Measurements from ENCODE around the gene FNDC3B.

The FNDC3B gene

DNA sequence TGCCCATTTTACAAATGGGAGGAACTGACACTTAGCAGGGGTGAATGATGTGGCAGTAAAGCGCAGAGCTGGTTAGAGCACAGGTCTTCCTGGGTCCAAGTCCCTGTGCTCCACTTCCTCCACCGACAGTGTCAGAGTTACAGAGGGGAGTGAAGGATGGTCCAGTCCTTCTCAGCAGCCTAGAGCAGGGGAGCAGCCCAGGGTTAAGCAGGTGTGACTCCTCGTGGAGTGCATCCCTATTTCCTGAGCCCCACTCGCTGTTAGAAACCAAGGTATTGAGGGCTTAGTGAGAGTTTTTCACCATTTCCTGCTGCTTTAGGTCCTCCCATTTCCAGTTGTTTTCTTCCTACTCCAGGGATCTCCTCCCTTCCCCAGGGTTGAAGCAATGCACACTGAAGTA is 333.5 kb downstream of the FNDC3B start:
- Histone ChIP-seq H3K4me3 (ENCODE audit: low read depth in 1 of 2, low read length in 2 of 2) (no peak overlapping the region), H3K36me3 (ENCODE audit: control insufficient read depth in 1 of 2, insufficient read depth in 2 of 2, low read length in 2 of 2) (peaks cover 17 to 22% of the 10 kb centered on the region in 2 donors), H3K4me1 (ENCODE audit: control insufficient read depth in 1 of 2, insufficient read depth in 2 of 2, low read length in 2 of 2) (no peaks in the 10 kb centered on the region), H3K9me3 (ENCODE audit: control insufficient read depth in 1 of 2, low read length in 2 of 2) (no peaks in the 10 kb centered on the region), H3K27ac (ENCODE audit: low read depth, low read length) (no peak overlapping the region), H3K27me3 (ENCODE audit: control insufficient read depth in 1 of 2, insufficient read depth in 2 of 2, low read length in 2 of 2) (no peaks in the 10 kb centered on the region), H3K9ac (ENCODE audit: low read depth in 1 of 2, low read length in 2 of 2) (no peak overlapping the region)

DNA sequence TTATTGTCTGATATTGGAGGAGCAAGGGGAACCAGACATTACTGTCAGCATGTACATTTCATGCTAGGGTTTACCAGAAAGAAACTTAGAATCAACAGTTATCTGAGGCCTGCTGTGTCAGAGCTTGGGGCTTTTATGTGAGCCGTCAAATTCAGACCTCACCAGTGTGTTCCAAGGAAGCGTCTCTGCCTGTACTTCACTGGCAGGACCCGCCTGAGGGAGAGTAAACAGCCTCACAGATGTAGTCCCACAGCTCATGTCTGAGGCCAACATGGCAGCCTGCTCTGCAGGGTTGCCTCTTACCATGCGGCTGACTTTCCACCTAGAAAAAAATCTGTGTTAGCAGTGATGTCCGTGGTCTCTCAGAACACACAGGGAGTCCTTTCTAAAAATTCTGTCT is 334.5 kb downstream of the FNDC3B start:
- H3K9ac ChIP-seq (ENCODE audit: low read depth in 1 of 2, low read length in 2 of 2), result no peak overlapping the region
- peaks cover 27 to 32% of the 10 kb centered on the region in 2 donors for H3K36me3 ChIP-seq (ENCODE audit: control insufficient read depth in 1 of 2, insufficient read depth in 2 of 2, low read length in 2 of 2)
- H3K9me3 ChIP-seq (ENCODE audit: control insufficient read depth in 1 of 2, low read length in 2 of 2), result no peaks in the 10 kb centered on the region

DNA sequence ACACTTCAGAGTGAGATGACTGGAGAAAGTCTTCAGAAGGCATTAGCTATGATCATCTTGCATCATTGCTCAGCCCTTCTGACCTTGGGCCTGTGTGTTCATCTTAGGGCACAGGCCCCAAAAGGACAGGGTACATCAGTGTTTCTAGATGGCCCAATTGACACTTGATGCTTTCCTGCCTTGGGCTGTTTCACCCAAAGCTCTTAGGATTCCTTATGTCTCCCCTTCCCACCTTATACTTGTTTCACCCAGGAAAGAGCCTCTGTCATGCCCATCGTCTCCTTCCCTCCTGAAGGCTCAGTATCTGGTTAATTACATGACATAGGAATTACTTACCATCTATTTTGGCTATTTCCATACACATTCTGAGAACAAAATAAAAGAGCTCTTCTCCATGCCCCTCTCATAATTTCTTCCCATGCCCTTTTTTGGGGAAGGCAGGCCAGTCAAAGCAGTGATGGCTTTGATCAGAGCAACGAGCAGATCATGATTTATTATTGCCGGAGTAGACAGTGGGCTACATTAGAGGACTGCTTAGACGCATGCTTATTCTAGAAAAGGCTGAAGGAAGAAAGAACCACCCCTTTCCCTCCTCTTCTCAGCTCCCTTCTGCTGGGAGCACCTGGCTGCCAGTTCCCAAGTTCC is 335.9 kb downstream of the FNDC3B start:
- Histone ChIP-seq H3K27ac (ENCODE audit: low read depth, low read length) (no peak overlapping the region), H3K4me3 (ENCODE audit: low read depth in 1 of 2, low read length in 2 of 2) (no peak overlapping the region), H3K9me3 (ENCODE audit: control insufficient read depth in 1 of 2, low read length in 2 of 2) (no peaks in the 10 kb centered on the region), H3K27me3 (ENCODE audit: control insufficient read depth in 1 of 2, insufficient read depth in 2 of 2, low read length in 2 of 2) (no peaks in the 10 kb centered on the region), H3K36me3 (ENCODE audit: control insufficient read depth in 1 of 2, insufficient read depth in 2 of 2, low read length in 2 of 2) (peaks cover 38 to 44% of the 10 kb centered on the region in 2 donors), H3K4me1 (ENCODE audit: control insufficient read depth in 1 of 2, insufficient read depth in 2 of 2, low read length in 2 of 2) (no peaks in the 10 kb centered on the region), H3K9ac (ENCODE audit: low read depth in 1 of 2, low read length in 2 of 2) (no peak overlapping the region)

More for the DNA sequence above, 334.5 kb downstream of the FNDC3B start:
- no peak overlapping the region for H3K4me3 ChIP-seq (ENCODE audit: low read depth in 1 of 2, low read length in 2 of 2)
- H3K27me3 ChIP-seq (ENCODE audit: control insufficient read depth in 1 of 2, insufficient read depth in 2 of 2, low read length in 2 of 2), result no peaks in the 10 kb centered on the region
- no peaks in the 10 kb centered on the region for H3K4me1 ChIP-seq (ENCODE audit: control insufficient read depth in 1 of 2, insufficient read depth in 2 of 2, low read length in 2 of 2)
- no peak overlapping the region for H3K27ac ChIP-seq (ENCODE audit: low read depth, low read length)

DNA sequence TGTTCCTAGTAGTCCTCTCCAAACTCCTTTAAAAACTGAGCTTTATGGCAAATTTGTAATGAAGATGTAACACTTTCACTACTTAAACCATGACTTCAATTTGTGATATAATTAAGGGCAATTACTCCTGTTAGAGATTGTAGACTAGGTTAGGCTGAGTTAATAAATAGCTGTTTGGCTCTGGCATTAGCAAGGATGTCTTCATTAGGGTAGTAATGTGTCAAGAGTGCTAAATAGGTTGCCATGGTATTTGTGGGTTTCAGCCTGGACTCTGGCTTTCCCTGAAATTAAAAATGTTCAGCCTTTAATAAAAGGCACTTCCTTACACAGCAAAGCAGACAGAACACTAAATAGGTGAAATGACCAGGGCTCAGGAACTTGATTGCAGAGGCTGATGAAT is 337.0 kb downstream of the FNDC3B start:
- Histone ChIP-seq H3K36me3 (ENCODE audit: control insufficient read depth in 1 of 2, insufficient read depth in 2 of 2, low read length in 2 of 2) (peaks cover 42 to 51% of the 10 kb centered on the region in 2 donors), H3K9ac (ENCODE audit: low read depth in 1 of 2, low read length in 2 of 2) (no peak overlapping the region), H3K27ac (ENCODE audit: low read depth, low read length) (no peak overlapping the region), H3K4me3 (ENCODE audit: low read depth in 1 of 2, low read length in 2 of 2) (no peak overlapping the region), H3K27me3 (ENCODE audit: control insufficient read depth in 1 of 2, insufficient read depth in 2 of 2, low read length in 2 of 2) (no peaks in the 10 kb centered on the region), H3K9me3 (ENCODE audit: control insufficient read depth in 1 of 2, low read length in 2 of 2) (no peaks in the 10 kb centered on the region), H3K4me1 (ENCODE audit: control insufficient read depth in 1 of 2, insufficient read depth in 2 of 2, low read length in 2 of 2) (no peaks in the 10 kb centered on the region)

DNA sequence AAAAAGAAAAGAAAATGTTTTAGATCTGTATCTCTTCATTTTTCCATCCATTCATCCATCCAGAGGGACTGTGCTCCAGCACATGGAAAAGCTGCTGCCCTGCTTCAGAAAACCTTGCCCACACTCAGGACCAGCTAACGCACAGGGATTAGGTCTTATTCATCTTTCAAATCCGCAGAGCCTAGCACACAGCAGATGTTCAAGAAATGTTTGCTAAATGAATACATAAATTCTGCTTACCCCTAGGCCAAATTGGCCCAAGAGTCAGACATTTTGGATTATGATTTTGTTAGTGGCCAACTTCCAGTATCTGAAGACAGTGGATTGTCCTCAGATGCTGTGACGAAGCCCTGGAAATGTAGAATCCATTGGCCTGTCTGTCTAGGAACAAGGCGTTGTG is 337.5 kb downstream of the FNDC3B start:
- Histone ChIP-seq H3K27ac (ENCODE audit: low read depth, low read length) (no peak overlapping the region), H3K36me3 (ENCODE audit: control insufficient read depth in 1 of 2, insufficient read depth in 2 of 2, low read length in 2 of 2) (peaks cover 40 to 46% of the 10 kb centered on the region in 2 donors), H3K9me3 (ENCODE audit: control insufficient read depth in 1 of 2, low read length in 2 of 2) (no peaks in the 10 kb centered on the region), H3K4me3 (ENCODE audit: low read depth in 1 of 2, low read length in 2 of 2) (no peak overlapping the region), H3K27me3 (ENCODE audit: control insufficient read depth in 1 of 2, insufficient read depth in 2 of 2, low read length in 2 of 2) (no peaks in the 10 kb centered on the region), H3K9ac (ENCODE audit: low read depth in 1 of 2, low read length in 2 of 2) (no peak overlapping the region), H3K4me1 (ENCODE audit: control insufficient read depth in 1 of 2, insufficient read depth in 2 of 2, low read length in 2 of 2) (no peaks in the 10 kb centered on the region)

DNA sequence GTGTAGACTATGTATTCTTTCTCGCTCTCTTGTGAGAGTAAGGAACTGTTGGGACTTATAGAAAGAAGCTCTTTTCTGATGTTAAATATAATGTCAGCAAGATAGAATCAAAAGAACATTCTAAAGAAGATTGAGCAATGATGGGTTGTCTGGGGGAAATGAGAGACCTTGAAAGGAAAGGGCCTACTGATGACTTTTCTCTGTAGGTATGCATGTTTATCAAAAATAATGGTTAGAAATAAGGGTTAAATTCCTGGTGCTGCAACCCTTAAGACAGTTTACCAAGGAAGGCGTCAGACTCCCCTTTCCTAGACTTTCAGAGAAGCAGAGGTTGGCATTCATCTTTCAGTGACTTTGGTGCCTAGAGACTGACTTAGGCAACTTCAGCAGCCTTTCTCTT is 339.1 kb downstream of the FNDC3B start:
- H3K36me3 ChIP-seq (ENCODE audit: control insufficient read depth in 1 of 2, insufficient read depth in 2 of 2, low read length in 2 of 2), result peaks cover 31 to 36% of the 10 kb centered on the region in 2 donors
- H3K9me3 ChIP-seq (ENCODE audit: control insufficient read depth in 1 of 2, low read length in 2 of 2), result no peaks in the 10 kb centered on the region
- H3K27ac ChIP-seq (ENCODE audit: low read depth, low read length), result no peak overlapping the region
- no peaks in the 10 kb centered on the region for H3K27me3 ChIP-seq (ENCODE audit: control insufficient read depth in 1 of 2, insufficient read depth in 2 of 2, low read length in 2 of 2)
- no peak overlapping the region for H3K4me3 ChIP-seq (ENCODE audit: low read depth in 1 of 2, low read length in 2 of 2)
- no peak overlapping the region for H3K9ac ChIP-seq (ENCODE audit: low read depth in 1 of 2, low read length in 2 of 2)
- no peaks in the 10 kb centered on the region for H3K4me1 ChIP-seq (ENCODE audit: control insufficient read depth in 1 of 2, insufficient read depth in 2 of 2, low read length in 2 of 2)

DNA sequence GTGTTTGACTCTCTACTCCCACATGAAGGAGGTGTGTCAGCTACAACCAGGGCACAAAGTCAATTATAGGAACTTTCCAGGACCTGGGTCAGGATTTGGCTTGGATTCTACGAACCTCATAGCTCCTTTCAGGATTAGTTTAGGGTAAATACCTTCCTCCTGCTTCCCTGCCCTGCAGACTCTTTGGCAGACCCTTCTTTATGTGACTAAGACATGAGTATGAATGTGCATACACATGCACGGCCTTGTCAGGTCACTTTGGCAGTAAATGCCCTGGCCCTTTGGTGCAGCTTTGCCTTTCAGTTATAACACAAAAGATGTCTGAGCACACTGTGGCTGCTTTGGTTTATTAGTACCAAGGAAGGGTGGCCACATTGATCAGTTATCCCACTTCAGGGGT is 340.0 kb downstream of the FNDC3B start:
- H3K36me3 ChIP-seq (ENCODE audit: control insufficient read depth in 1 of 2, insufficient read depth in 2 of 2, low read length in 2 of 2), result peaks cover 25 to 36% of the 10 kb centered on the region in 2 donors
- no peaks in the 10 kb centered on the region for H3K27me3 ChIP-seq (ENCODE audit: control insufficient read depth in 1 of 2, insufficient read depth in 2 of 2, low read length in 2 of 2)
- H3K4me3 ChIP-seq (ENCODE audit: low read depth in 1 of 2, low read length in 2 of 2), result no peak overlapping the region
- H3K9me3 ChIP-seq (ENCODE audit: control insufficient read depth in 1 of 2, low read length in 2 of 2), result no peaks in the 10 kb centered on the region
- H3K4me1 ChIP-seq (ENCODE audit: control insufficient read depth in 1 of 2, insufficient read depth in 2 of 2, low read length in 2 of 2), result no peaks in the 10 kb centered on the region
- H3K9ac ChIP-seq (ENCODE audit: low read depth in 1 of 2, low read length in 2 of 2), result no peak overlapping the region
- H3K27ac ChIP-seq (ENCODE audit: low read depth, low read length), result no peak overlapping the region

DNA sequence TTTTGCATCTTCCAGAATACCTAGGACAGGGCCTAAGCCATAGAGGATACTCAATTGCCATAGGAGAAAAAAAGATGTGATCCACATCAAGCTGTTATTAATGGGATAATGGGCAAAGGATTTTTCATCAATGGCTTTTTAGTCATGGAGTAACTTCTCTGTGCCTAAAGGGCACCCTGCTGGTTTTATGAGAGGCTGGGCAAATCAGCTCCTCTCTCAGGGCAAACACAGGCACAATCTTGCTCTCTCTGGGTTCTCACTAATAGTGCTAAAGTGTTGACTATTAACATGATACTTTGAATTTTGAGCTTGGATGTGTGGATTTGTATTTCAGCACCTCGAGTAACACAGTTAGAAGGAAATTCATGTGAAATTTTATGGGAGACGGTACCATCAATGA is 341.3 kb downstream of the FNDC3B start:
- Histone ChIP-seq H3K27me3 (ENCODE audit: control insufficient read depth in 1 of 2, insufficient read depth in 2 of 2, low read length in 2 of 2) (no peaks in the 10 kb centered on the region), H3K4me3 (ENCODE audit: low read depth in 1 of 2, low read length in 2 of 2) (no peak overlapping the region), H3K36me3 (ENCODE audit: control insufficient read depth in 1 of 2, insufficient read depth in 2 of 2, low read length in 2 of 2) (peaks cover 25 to 36% of the 10 kb centered on the region in 2 donors), H3K9me3 (ENCODE audit: control insufficient read depth in 1 of 2, low read length in 2 of 2) (no peaks in the 10 kb centered on the region), H3K9ac (ENCODE audit: low read depth in 1 of 2, low read length in 2 of 2) (no peak overlapping the region), H3K4me1 (ENCODE audit: control insufficient read depth in 1 of 2, insufficient read depth in 2 of 2, low read length in 2 of 2) (no peaks in the 10 kb centered on the region), H3K27ac (ENCODE audit: low read depth, low read length) (no peak overlapping the region)

DNA sequence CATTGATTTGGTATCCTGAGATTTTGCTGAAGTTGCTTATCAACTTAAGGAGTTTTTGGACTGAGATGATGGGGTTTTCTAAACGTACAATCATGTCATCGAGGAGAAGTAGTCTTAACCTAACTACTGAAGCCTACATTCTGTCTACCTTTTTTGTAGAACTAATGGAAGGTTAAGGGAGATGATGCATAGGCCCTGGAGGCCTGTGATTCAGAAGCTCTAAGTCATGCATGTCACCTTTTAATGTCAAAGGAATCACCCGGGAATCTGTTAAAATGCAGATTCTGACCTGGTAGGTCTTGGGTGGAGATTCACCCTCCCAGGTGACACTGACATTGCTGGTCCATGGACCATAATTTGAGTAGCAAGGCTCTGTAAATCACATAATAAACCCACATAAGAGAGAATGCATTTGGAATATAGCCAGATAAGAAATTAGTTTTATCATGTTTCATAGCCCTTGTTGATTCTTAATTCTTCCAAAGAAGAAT is 344.0 kb downstream of the FNDC3B start:
- H3K4me3 ChIP-seq (ENCODE audit: low read depth in 1 of 2, low read length in 2 of 2), result no peak overlapping the region
- H3K27me3 ChIP-seq (ENCODE audit: control insufficient read depth in 1 of 2, insufficient read depth in 2 of 2, low read length in 2 of 2), result no peaks in the 10 kb centered on the region

DNA sequence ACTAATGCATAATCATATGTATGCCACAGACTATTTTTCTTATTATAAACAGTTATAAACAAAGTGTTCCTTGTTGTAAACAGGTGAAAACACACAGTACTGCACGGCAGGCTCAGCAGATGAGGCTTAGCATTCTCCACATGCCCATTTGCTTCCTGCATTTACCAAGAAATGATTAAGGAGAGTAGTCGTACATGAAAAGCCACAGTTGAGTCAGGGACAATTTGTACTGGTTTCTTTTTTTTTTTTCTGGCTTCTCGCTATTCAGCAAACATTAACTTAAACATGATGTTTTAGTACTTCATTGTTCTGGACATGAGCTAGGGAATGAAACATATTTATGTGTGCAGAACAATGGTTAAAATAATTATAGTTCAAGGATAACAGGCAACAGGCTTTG is 345.5 kb downstream of the FNDC3B start:
- Histone ChIP-seq H3K27ac (ENCODE audit: low read depth, low read length) (no peak overlapping the region), H3K9me3 (ENCODE audit: control insufficient read depth in 1 of 2, low read length in 2 of 2) (no peaks in the 10 kb centered on the region), H3K4me1 (ENCODE audit: control insufficient read depth in 1 of 2, insufficient read depth in 2 of 2, low read length in 2 of 2) (no peaks in the 10 kb centered on the region), H3K4me3 (ENCODE audit: low read depth in 1 of 2, low read length in 2 of 2) (no peak overlapping the region), H3K36me3 (ENCODE audit: control insufficient read depth in 1 of 2, insufficient read depth in 2 of 2, low read length in 2 of 2) (peaks cover 6 to 15% of the 10 kb centered on the region in 2 donors), H3K27me3 (ENCODE audit: control insufficient read depth in 1 of 2, insufficient read depth in 2 of 2, low read length in 2 of 2) (no peaks in the 10 kb centered on the region), H3K9ac (ENCODE audit: low read depth in 1 of 2, low read length in 2 of 2) (no peak overlapping the region)

More for the DNA sequence above, 344.0 kb downstream of the FNDC3B start:
- H3K4me1 ChIP-seq (ENCODE audit: control insufficient read depth in 1 of 2, insufficient read depth in 2 of 2, low read length in 2 of 2), result no peaks in the 10 kb centered on the region
- H3K9me3 ChIP-seq (ENCODE audit: control insufficient read depth in 1 of 2, low read length in 2 of 2), result no peaks in the 10 kb centered on the region
- no peak overlapping the region for H3K9ac ChIP-seq (ENCODE audit: low read depth in 1 of 2, low read length in 2 of 2)
- H3K36me3 ChIP-seq (ENCODE audit: control insufficient read depth in 1 of 2, insufficient read depth in 2 of 2, low read length in 2 of 2), result peaks cover 21 to 30% of the 10 kb centered on the region in 2 donors
- no peak overlapping the region for H3K27ac ChIP-seq (ENCODE audit: low read depth, low read length)

Data from duodenal mucosa (tissue), 2 donors.